Vagina (tissue), 2 donors: ENCODE data around the gene FOXP2.

Source experiments
- CTCF ChIP-seq, 3 experiments: fragments of 450-650 bp in 2 of 3; fragments of 200-600 bp in 1 of 3; sonication (generic) in 1 of 3; IDR thresholded peaks; one replicate each; pipeline ENCODE4 v1.5.1; 2017 to 2019; ENCODE audit warnings: antibody characterized with exemption in 3 of 3, mild to moderate bottlenecking in 2 of 3, moderate library complexity in 2 of 3
- POLR2A ChIP-seq, 2 donors: fragments of 450-650 bp; IDR thresholded peaks; one replicate each; pipeline ENCODE4 v1.6.1; 2017; ENCODE audit warnings: antibody characterized with exemption in 2 of 2, mild to moderate bottlenecking in 2 of 2, moderate library complexity in 2 of 2

GRCh38 chr7:114678116-114678515 lies 263.5 kb downstream of the FOXP2 start:
- no peak for TF ChIP-seq CTCF (IDR thresholded peaks at IDR 0.05)
- TF ChIP-seq POLR2A (IDR thresholded peaks at IDR 0.05), result no peak
